Mesendoderm (in vitro differentiated cells): ENCODE measurements around the gene LDHAL6B.

ENCODE experiments used
- DNase-seq: peaks from one replicate; pipeline ENCODE4 v3.0.0; 2013
- H2AK5ac ChIP-seq: 2 replicates; pipeline ENCODE4 v1.6.1; 2013; ENCODE audit warnings: low read length, inconsistent platforms
- H2BK120ac ChIP-seq: 2 replicates; pipeline ENCODE4 v1.6.1; 2013; ENCODE audit warnings: low read depth, mild to moderate bottlenecking, low read length, moderate library complexity, mixed read lengths
- H2BK15ac ChIP-seq: replicated peaks from 2 replicates; pipeline ENCODE4 v1.6.1; 2013; ENCODE audit warnings: low read depth, mild to moderate bottlenecking, moderate library complexity
- H2BK5ac ChIP-seq: 2 replicates; pipeline ENCODE4 v1.6.1; 2013; ENCODE audit warnings: low read length, inconsistent platforms
- H3K18ac ChIP-seq: 2 replicates; pipeline ENCODE4 v1.6.1; 2013; ENCODE audit warnings: mild to moderate bottlenecking, low read length, mixed read lengths
- H3K23ac ChIP-seq: one replicate; pipeline ENCODE4 v1.6.1; 2013; ENCODE audit warnings: low read length
- H3K27ac ChIP-seq: 2 replicates; pipeline ENCODE4 v1.5.1; 2013; ENCODE audit warnings: low read depth, mild to moderate bottlenecking, inconsistent platforms, low read length, moderate library complexity
- H3K27me3 ChIP-seq: 2 replicates; pipeline ENCODE4 v1.6.1; 2013; ENCODE audit warnings: low read length, control low read depth, mild to moderate bottlenecking, inconsistent platforms; ENCODE audit not compliant: insufficient read depth, poor library complexity
- H3K36me3 ChIP-seq: 2 replicates; pipeline ENCODE4 v1.6.1; 2013; ENCODE audit warnings: low read length, inconsistent platforms; ENCODE audit not compliant: control insufficient read depth, insufficient read depth
- H3K4ac ChIP-seq: one replicate; pipeline ENCODE4 v1.6.1; 2013; ENCODE audit warnings: low read depth, mild to moderate bottlenecking, low read length, moderate library complexity
- H3K4me1 ChIP-seq: 2 replicates; pipeline ENCODE4 v1.6.1; 2013; ENCODE audit warnings: low read depth, low read length, inconsistent platforms; ENCODE audit not compliant: control insufficient read depth
- H3K4me2 ChIP-seq: 2 replicates; pipeline ENCODE4 v1.6.1; 2013; ENCODE audit warnings: low read length
- H3K4me3 ChIP-seq: 2 replicates; pipeline ENCODE4 v1.5.1; 2013; ENCODE audit warnings: mild to moderate bottlenecking, low read length
- H3K56ac ChIP-seq: one replicate; pipeline ENCODE4 v1.6.1; 2013; ENCODE audit warnings: low read length
- H3K79me1 ChIP-seq: 2 replicates; pipeline ENCODE4 v1.6.1; 2013; ENCODE audit warnings: low read length, inconsistent platforms
- H3K79me2 ChIP-seq: 2 replicates; pipeline ENCODE4 v1.6.1; 2013; ENCODE audit warnings: mild to moderate bottlenecking, low read length; ENCODE audit not compliant: control insufficient read depth, insufficient read depth
- H3K9ac ChIP-seq: 2 replicates; pipeline ENCODE4 v1.6.1; 2013; ENCODE audit warnings: low read length, inconsistent platforms
- H4K5ac ChIP-seq: one replicate; pipeline ENCODE4 v1.6.1; 2013; ENCODE audit warnings: low read length
- H4K8ac ChIP-seq: one replicate; pipeline ENCODE4 v1.6.1; 2013; ENCODE audit warnings: low read depth, mild to moderate bottlenecking, control low read depth, low read length, moderate library complexity
- WGBS: extraction: QIAGEN DNeasy Blood & Tissue Kit; methylation state at CpG from one replicate; pipeline ENCODE4 v1.1.7; 2013; ENCODE audit warnings: low lambda C conversion rate, missing lambda C conversion rate; ENCODE audit not compliant: insufficient coverage; ENCODE audit errors: extremely low coverage; 5-methylcytosine and 5-hydroxymethylcytosine counted together

Gene LDHAL6B

GRCh38 chr15:59208613-59209249, 2.1 kb downstream of the LDHAL6B start:
- Histone ChIP-seq H2BK120ac (no peak overlapping the region), H2AK5ac (no peak overlapping the region), H2BK5ac (no peak overlapping the region), H4K5ac (no peak overlapping the region), H3K9ac (no peak overlapping the region), H3K4ac (no peak overlapping the region), H3K56ac (no peak overlapping the region), H3K27me3 (no peaks in the 10 kb centered on the region), H3K18ac (no peak overlapping the region), H3K36me3 (no peaks in the 10 kb centered on the region), H3K23ac (no peak overlapping the region), H4K8ac (no peak overlapping the region), H3K79me2 (no peaks in the 10 kb centered on the region), H2BK15ac (no peak overlapping the region), H3K27ac (no peak overlapping the region), H3K79me1 (no peaks in the 10 kb centered on the region), H3K4me2 (no peak overlapping the region), H3K4me1 (no peaks in the 10 kb centered on the region), H3K4me3 (no peak overlapping the region)
- peak; percentile 6 for DNase-seq
- WGBS = no CpG with 5 or more reads among the region's 7 CpGs

DNA sequence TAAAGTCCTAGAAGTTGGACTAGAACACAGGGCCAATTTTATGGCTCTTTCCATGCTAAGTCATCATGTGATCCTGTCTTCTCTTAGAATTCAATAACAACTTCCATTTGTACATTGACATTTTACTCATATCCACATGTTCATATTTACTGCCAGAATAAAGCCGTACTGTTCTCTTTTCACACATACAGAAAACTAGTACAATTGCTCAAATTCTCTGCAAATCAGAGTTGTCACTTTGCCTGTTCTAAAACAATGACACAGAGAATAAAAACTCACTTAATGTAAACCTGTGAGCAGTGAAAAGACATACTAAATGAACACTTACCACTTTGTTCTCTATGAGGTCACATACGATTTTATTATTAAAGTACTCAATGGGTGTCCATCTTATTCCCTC, 3.5 kb downstream of the LDHAL6B start:
- Histone ChIP-seq H3K79me1 (no peaks in the 10 kb centered on the region), H3K18ac (no peak overlapping the region), H3K9ac (no peak overlapping the region), H3K4me1 (no peaks in the 10 kb centered on the region), H3K4me2 (no peak overlapping the region), H2AK5ac (no peak overlapping the region), H2BK15ac (no peak overlapping the region), H4K5ac (no peak overlapping the region), H3K4ac (no peak overlapping the region), H3K23ac (no peak overlapping the region), H3K4me3 (no peak overlapping the region), H3K27ac (no peak overlapping the region), H3K27me3 (no peaks in the 10 kb centered on the region), H4K8ac (no peak overlapping the region), H2BK120ac (no peak overlapping the region), H3K56ac (no peak overlapping the region), H3K36me3 (no peaks in the 10 kb centered on the region), H3K79me2 (no peaks in the 10 kb centered on the region), H2BK5ac (no peak overlapping the region)
- no peak for DNase-seq
- WGBS = no CpG with 5 or more reads among the region's 2 CpGs

- DNase-seq = no peak
- Histone ChIP-seq H3K9ac (no peak overlapping the region), H3K56ac (no peak overlapping the region), H3K36me3 (no peaks in the 10 kb centered on the region), H2AK5ac (no peak overlapping the region), H3K27ac (no peak overlapping the region), H3K4ac (no peak overlapping the region), H2BK5ac (no peak overlapping the region), H2BK120ac (no peak overlapping the region), H4K5ac (no peak overlapping the region), H3K27me3 (no peaks in the 10 kb centered on the region), H4K8ac (no peak overlapping the region), H2BK15ac (no peak overlapping the region), H3K4me3 (no peak overlapping the region), H3K23ac (no peak overlapping the region), H3K79me1 (no peaks in the 10 kb centered on the region), H3K4me1 (no peaks in the 10 kb centered on the region), H3K4me2 (no peak overlapping the region), H3K18ac (no peak overlapping the region), H3K79me2 (no peaks in the 10 kb centered on the region)
- WGBS = no CpG with 5 or more reads among the region's 5 CpGs
These were observed 10.3 kb downstream of the LDHAL6B start for GRCh38 chr15:59216911-59217310.

- Histone ChIP-seq H2BK120ac (no peak overlapping the region), H3K4me1 (no peaks in the 10 kb centered on the region), H2BK15ac (no peak overlapping the region), H3K4me3 (no peak overlapping the region), H3K79me1 (no peaks in the 10 kb centered on the region), H3K18ac (no peak overlapping the region), H3K56ac (no peak overlapping the region), H2BK5ac (no peak overlapping the region), H3K4ac (no peak overlapping the region), H3K79me2 (no peaks in the 10 kb centered on the region), H3K27ac (no peak overlapping the region), H3K36me3 (no peaks in the 10 kb centered on the region), H3K4me2 (no peak overlapping the region), H3K23ac (no peak overlapping the region), H3K27me3 (no peaks in the 10 kb centered on the region), H2AK5ac (no peak overlapping the region), H3K9ac (no peak overlapping the region), H4K8ac (no peak overlapping the region), H4K5ac (no peak overlapping the region)
- WGBS = no CpG with 5 or more reads among the region's 14 CpGs
- DNase-seq = no peak
These were observed 11.3 kb downstream of the LDHAL6B start for GRCh38 chr15:59217876-59218498.

DNA sequence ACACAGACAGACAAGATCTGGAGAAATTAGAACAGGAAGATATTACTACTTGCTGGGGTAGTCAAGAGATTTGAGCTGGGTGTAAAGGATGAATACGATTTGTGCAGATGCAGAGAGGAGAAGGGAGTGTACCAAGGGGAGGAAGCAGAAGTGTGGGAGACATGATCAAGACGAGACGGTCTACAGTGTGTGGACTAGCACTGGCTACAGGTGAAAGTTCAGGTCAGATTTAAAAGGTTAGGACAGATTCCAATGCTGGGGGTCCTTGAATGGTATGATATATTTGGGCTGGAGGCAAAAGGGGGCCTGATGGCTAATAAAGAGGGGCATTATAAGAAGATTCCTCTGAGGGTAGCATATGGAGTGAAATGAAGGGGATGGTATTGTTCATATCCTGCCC, 12.1 kb downstream of the LDHAL6B start:
- Histone ChIP-seq H3K79me2 (no peaks in the 10 kb centered on the region), H3K56ac (no peak overlapping the region), H4K8ac (no peak overlapping the region), H3K27ac (no peak overlapping the region), H3K23ac (no peak overlapping the region), H3K18ac (no peak overlapping the region), H4K5ac (no peak overlapping the region), H3K79me1 (no peaks in the 10 kb centered on the region), H2AK5ac (no peak overlapping the region), H3K4me1 (no peaks in the 10 kb centered on the region), H2BK120ac (no peak overlapping the region), H3K9ac (no peak overlapping the region), H3K4me3 (no peak overlapping the region), H2BK5ac (no peak overlapping the region), H3K4me2 (no peak overlapping the region), H3K27me3 (no peaks in the 10 kb centered on the region), H2BK15ac (no peak overlapping the region), H3K36me3 (no peaks in the 10 kb centered on the region), H3K4ac (no peak overlapping the region)
- WGBS = no CpG with 5 or more reads among the region's 3 CpGs
- no peak for DNase-seq
